K562 (cell line): Measurements from ENCODE around the gene CHMP2A. TPM values are rescaled to one million over a fixed set of nuclear protein-coding genes. Genes with fewer than 3 reads are reported as not detected.
A peak's percentile ranks its signal among the peaks of the same experiment; 100 is the strongest.

Experiments
- BACH1 ChIP-seq: fragments of 200-800 bp; sonication (Bioruptor generic); IDR thresholded peaks from 2 replicates; pipeline ENCODE4 v1.6.1; 2016; ENCODE audit warnings: missing genetic modification characterization, missing compliant biosample characterization
- GTF2E2 ChIP-seq: fragments of 200-800 bp; sonication (Bioruptor generic); IDR thresholded peaks from 2 replicates; pipeline ENCODE4 v1.6.1; 2016; ENCODE audit warnings: missing genetic modification characterization, missing compliant biosample characterization
- JUND ChIP-seq, 2 experiments: IDR thresholded peaks; 2 replicates in 1 of 2; 3 replicates in 1 of 2; pipeline ENCODE4 v1.6.1; 2011; ENCODE audit warnings: borderline replicate concordance in 2 of 2, low read depth in 2 of 2, low read length in 2 of 2, improper control_type of control experiment in 1 of 2, missing biosample characterization in 1 of 2, missing genetic modification characterization in 1 of 2, missing genetic modification reagents in 1 of 2
- MCM7 ChIP-seq, 2 experiments: fragments of 450-650 bp; IDR thresholded peaks; 2 replicates each; pipeline ENCODE4 v1.6.1; 2016 to 2018
- POLR3A ChIP-seq: IDR thresholded peaks from 2 replicates; pipeline ENCODE4 v1.6.1; 2011; ENCODE audit warnings: borderline replicate concordance, mild to moderate bottlenecking, moderate library complexity; ENCODE audit not compliant: insufficient read length, insufficient read depth; ENCODE audit errors: extremely low read depth
- RAD21 ChIP-seq, 2 experiments: fragments of 250-450 bp in 1 of 2; fragments of 450-650 bp in 1 of 2; sonication (Bioruptor Pico) in 1 of 2; formaldehyde crosslinking in 1 of 2; IDR thresholded peaks in 1 of 2; conservative IDR thresholded peaks in 1 of 2; 2 replicates each; pipeline versions ENCODE4 v1.4.0 to v1.8.0; 2020 to 2022; ENCODE audit warnings: mild to moderate bottlenecking in 2 of 2, moderate library complexity in 1 of 2
- RAD51 ChIP-seq: fragments of 450-650 bp; IDR thresholded peaks from 2 replicates; pipeline ENCODE4 v1.7.1; 2016; ENCODE audit warnings: low read depth, mild to moderate bottlenecking, borderline replicate concordance
- SIX5 ChIP-seq, 2 experiments: IDR thresholded peaks; 2 replicates each; pipeline ENCODE4 v1.6.1; 2011; ENCODE audit warnings: low read length in 2 of 2, borderline replicate concordance in 1 of 2, low read depth in 1 of 2, mild to moderate bottlenecking in 1 of 2, moderate library complexity in 1 of 2; ENCODE audit not compliant: insufficient read depth in 1 of 2
- SP2 ChIP-seq: IDR thresholded peaks from 2 replicates; pipeline ENCODE4 v1.6.1; 2011; ENCODE audit warnings: mild to moderate bottlenecking, low read depth, low read length, moderate library complexity; ENCODE audit not compliant: poor library complexity, severe bottlenecking; ENCODE audit errors: extremely low read depth
- SRSF1 ChIP-seq: fragments of 200-400 bp; formaldehyde crosslinking; IDR thresholded peaks from 2 replicates; pipeline ENCODE4 v1.6.1; 2017; ENCODE audit warnings: mild to moderate bottlenecking, low read depth, low read length, moderate library complexity
- SRSF9 ChIP-seq: fragments of 200-400 bp; formaldehyde crosslinking; IDR thresholded peaks from 2 replicates; pipeline ENCODE4 v1.6.1; 2017; ENCODE audit warnings: low read depth, low read length, borderline replicate concordance
- TCF7 ChIP-seq: sonication (generic); IDR thresholded peaks from 2 replicates; pipeline ENCODE4 v1.6.1; 2016; ENCODE audit warnings: antibody characterized with exemption, borderline replicate concordance
- ZNF134 ChIP-seq: fragments of 250-450 bp; sonication (Bioruptor Pico); conservative IDR thresholded peaks from 2 replicates; pipeline ENCODE4 v1.4.0; 2020
- ZNF3 ChIP-seq: fragments of 250-450 bp; sonication (Bioruptor Pico); IDR thresholded peaks from 2 replicates; pipeline ENCODE4 v1.5.0; 2021; ENCODE audit warnings: mild to moderate bottlenecking, moderate library complexity
- polyA plus RNA-seq, 8 experiments: library from polyadenylated mRNA; depleted of rRNA in 4 of 8; stranded (reverse) in 5 of 8; unstranded in 3 of 8; fragments of >200 nt; fragmentation: Nextera tagmentation in 2 of 8; fragmentation: Illumina TruSeq in 1 of 8; extraction: Ambion mirVana in 2 of 8; extraction: Trizol in 1 of 8; gene quantifications; 2 replicates each; pipeline versions ENCODE4 v1.2.1 to v1.2.3, GENCODE V29; 2011 to 2014; ENCODE audit warnings: inconsistent platforms in 1 of 8, missing spikeins in 1 of 8
- total RNA-seq, 7 experiments: library from RNA; depleted of rRNA in 6 of 7; stranded (reverse); fragments of >200 nt in 6 of 7; fragmentation: Illumina TruSeq in 2 of 7; extraction: Trizol in 2 of 7; gene quantifications; 2 replicates each; pipeline versions ENCODE4 v1.2.1 to v1.2.3, GENCODE V29; 2011 to 2021; ENCODE audit warnings: low replicate concordance in 1 of 7
- TF ChIP-seq, protein P1 (sequence below): fragments of 250-450 bp; sonication (Bioruptor Pico); IDR thresholded peaks from 2 replicates; pipeline ENCODE4 v1.5.1; 2021; ENCODE audit warnings: mild to moderate bottlenecking
- TF ChIP-seq, protein P2 (sequence below): IDR thresholded peaks from 3 replicates; pipeline ENCODE4 v1.6.1; 2011; ENCODE audit warnings: borderline replicate concordance, mild to moderate bottlenecking; ENCODE audit not compliant: insufficient read length, insufficient read depth
- TF ChIP-seq, protein P3 (sequence below): fragments of 150-350 bp; IDR thresholded peaks from 2 replicates; pipeline ENCODE4 v1.6.1; 2014; ENCODE audit warnings: low read depth, mild to moderate bottlenecking, low read length, borderline replicate concordance

Gene CHMP2A
- total and polyA plus RNA-seq, 9 of the 15 experiments (the other 6 are each of a cell fraction or from before 2014, with no cell fraction given): 57.6 to 159 (median 87.2) TPM

DNA sequence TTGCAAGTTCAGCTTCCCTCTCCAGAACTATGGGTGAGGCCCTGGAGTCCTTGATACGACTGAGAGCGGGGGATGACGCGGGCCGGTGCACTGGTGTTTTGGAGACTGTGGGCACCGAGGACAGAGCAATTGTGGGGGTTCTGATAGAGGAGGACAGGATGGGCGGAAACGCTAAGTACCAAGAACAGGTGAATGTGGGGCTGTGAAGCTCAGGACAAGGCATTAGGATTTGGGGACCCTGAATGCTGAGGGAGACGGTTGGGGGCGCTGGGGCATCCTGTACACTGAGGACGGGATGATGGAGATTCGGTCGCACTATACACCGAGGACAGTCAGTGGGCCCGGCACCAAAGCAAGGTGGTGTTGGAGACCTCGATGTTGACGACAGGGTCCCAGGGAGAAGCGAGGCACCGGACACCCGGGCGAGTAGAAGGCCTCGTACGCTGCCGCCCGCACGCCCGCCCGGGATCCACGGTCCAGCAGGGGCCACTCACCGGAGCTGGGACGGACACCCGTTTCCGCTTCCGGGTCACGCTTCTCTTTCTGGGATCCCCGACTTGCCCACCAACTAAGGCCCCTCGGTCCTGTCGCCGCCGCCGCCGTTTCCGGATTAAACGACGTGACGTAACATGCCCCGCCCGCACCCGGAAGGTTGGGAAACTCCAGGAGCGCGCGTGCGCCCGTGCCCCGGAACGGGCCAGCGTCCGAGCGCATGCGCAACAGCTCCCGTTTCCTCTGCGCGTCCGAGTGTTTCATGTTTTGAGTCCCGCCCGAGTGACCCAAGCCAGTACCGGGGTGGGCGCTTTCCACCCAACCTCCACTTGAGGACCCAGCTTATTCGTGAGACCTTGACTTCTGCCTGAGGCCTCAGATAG is at the start of gene CHMP2A (continued):
- TF ChIP-seq, protein P1, sequence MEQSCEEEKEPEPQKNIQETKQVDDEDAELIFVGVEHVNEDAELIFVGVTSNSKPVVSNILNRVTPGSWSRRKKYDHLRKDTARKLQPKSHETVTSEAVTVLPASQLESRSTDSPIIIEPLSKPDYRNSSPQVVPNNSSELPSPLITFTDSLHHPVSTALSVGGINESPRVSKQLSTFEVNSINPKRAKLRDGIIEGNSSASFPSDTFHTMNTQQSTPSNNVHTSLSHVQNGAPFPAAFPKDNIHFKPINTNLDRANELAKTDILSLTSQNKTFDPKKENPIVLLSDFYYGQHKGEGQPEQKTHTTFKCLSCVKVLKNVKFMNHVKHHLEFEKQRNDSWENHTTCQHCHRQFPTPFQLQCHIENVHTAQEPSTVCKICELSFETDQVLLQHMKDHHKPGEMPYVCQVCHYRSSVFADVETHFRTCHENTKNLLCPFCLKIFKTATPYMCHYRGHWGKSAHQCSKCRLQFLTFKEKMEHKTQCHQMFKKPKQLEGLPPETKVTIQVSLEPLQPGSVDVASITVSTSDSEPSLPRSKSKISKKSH (CRISPR knock-in tag): no peak
- TF ChIP-seq RAD51: no peak
- TF ChIP-seq BACH1 (tag): no peak
- 0 out of 2 replicates have a peak, but pooled peaks have one; percentile 6 for TF ChIP-seq ZNF134
- TF ChIP-seq, protein P2, sequence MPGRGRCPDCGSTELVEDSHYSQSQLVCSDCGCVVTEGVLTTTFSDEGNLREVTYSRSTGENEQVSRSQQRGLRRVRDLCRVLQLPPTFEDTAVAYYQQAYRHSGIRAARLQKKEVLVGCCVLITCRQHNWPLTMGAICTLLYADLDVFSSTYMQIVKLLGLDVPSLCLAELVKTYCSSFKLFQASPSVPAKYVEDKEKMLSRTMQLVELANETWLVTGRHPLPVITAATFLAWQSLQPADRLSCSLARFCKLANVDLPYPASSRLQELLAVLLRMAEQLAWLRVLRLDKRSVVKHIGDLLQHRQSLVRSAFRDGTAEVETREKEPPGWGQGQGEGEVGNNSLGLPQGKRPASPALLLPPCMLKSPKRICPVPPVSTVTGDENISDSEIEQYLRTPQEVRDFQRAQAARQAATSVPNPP: no peak
- peak in 1 of 2 experiments; percentile 22; a peak in 1 of 4 replicates for TF ChIP-seq SIX5 (IDR thresholded peaks at IDR 0.05; ENCODE audit: borderline replicate concordance in 1 of 2, insufficient read depth in 1 of 2, low read depth in 1 of 2, low read length in 2 of 2)
- peak; percentile 76 for TF ChIP-seq JUND (IDR thresholded peaks at IDR 0.05; ENCODE audit: borderline replicate concordance, low read depth, low read length)
- peak; percentile 37; the same call in 1 of the 3 replicates for TF ChIP-seq JUND (tag; IDR thresholded peaks at IDR 0.05; ENCODE audit: borderline replicate concordance, low read depth, low read length)
- TF ChIP-seq SRSF9: no peak
- peak; percentile 73; the same call in 1 of the 2 replicates for TF ChIP-seq TCF7
- no peak for TF ChIP-seq MCM7 (IDR thresholded peaks at IDR 0.05)
- no peak for TF ChIP-seq SRSF1
- TF ChIP-seq POLR3A: no peak
- TF ChIP-seq ZNF3 (CRISPR knock-in tag): no peak
- peak in 1 of 2 experiments; percentile 13; a peak in 1 of 4 replicates for TF ChIP-seq RAD21 (CRISPR knock-in tag; conservative IDR thresholded peaks at IDR 0.05 in 1 of 2, IDR thresholded peaks at IDR 0.05 in 1 of 2)
- TF ChIP-seq, protein P3, sequence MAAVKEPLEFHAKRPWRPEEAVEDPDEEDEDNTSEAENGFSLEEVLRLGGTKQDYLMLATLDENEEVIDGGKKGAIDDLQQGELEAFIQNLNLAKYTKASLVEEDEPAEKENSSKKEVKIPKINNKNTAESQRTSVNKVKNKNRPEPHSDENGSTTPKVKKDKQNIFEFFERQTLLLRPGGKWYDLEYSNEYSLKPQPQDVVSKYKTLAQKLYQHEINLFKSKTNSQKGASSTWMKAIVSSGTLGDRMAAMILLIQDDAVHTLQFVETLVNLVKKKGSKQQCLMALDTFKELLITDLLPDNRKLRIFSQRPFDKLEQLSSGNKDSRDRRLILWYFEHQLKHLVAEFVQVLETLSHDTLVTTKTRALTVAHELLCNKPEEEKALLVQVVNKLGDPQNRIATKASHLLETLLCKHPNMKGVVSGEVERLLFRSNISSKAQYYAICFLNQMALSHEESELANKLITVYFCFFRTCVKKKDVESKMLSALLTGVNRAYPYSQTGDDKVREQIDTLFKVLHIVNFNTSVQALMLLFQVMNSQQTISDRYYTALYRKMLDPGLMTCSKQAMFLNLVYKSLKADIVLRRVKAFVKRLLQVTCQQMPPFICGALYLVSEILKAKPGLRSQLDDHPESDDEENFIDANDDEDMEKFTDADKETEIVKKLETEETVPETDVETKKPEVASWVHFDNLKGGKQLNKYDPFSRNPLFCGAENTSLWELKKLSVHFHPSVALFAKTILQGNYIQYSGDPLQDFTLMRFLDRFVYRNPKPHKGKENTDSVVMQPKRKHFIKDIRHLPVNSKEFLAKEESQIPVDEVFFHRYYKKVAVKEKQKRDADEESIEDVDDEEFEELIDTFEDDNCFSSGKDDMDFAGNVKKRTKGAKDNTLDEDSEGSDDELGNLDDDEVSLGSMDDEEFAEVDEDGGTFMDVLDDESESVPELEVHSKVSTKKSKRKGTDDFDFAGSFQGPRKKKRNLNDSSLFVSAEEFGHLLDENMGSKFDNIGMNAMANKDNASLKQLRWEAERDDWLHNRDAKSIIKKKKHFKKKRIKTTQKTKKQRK: no peak
- peak; percentile 82; the same call in 1 of the 2 replicates for TF ChIP-seq GTF2E2 (tag)
- TF ChIP-seq SP2: no peak
